SW480 (cell line): ENCODE results near the gene LAMA5.

Experiments
- DNase-seq: peaks from one replicate; pipeline ENCODE4 v3.0.0-alpha.2; 2016; ENCODE audit warnings: low spot score

The LAMA5 gene

DNA sequence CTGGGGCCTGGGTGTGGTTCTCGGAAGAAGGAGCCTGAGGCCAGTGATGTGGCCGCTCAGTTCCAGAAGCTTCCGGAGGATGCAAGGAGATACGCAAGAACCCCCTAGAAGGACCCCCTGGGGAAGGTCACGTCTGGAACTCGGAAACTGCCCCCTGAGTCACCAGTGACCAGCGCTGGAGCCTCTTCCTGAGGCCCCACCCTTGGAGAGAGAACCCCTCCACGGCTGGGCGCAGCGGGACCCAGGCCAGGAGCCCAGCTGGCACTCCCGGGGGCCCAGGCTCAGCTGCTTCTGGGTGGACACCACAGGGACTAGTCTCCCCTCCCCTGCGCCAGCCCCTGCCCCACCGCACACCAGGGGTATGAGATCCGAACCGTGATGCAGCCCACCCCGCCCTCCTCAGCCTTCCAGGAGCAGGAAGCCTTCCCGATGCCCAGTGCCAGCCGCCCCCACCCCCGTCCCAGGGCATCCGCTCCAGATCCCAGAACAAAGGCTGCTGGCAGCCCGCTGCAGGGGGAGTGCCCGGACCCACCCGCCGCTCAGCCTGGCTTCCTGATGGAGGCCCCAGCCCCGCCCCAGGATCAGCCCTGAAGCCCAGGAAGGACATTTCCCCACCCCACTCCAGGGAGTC, 7.5 kb downstream of the LAMA5 start:
- peak; percentile 94 for DNase-seq

DNA sequence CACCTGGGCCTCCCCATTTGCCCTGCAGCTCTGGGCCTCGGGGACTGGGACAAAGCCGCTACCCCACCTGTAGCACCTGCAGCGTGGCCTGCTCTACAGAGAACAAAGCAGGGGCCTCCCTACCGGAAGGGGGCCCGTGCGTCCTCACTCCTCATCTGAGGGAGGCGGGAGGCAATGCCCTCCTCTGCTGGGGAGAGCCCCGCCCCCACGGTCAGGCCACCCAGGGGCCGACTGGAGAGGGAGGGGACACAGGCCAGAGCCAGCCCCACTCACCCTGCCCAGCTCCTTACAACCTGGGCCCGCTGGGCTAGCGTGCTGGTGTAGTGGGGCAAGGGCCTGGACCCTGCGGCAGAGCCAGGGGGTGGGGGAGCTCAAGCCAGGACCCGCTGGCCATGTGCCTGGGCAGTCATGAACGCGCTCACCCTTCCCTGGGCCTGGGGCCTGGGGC, 8.0 kb downstream of the LAMA5 start:
- DNase-seq = peak; percentile 98

GRCh38 chr20:62358171-62359042, 8.7 kb downstream of the LAMA5 start:
- DNase-seq = peak; percentile 85

DNA sequence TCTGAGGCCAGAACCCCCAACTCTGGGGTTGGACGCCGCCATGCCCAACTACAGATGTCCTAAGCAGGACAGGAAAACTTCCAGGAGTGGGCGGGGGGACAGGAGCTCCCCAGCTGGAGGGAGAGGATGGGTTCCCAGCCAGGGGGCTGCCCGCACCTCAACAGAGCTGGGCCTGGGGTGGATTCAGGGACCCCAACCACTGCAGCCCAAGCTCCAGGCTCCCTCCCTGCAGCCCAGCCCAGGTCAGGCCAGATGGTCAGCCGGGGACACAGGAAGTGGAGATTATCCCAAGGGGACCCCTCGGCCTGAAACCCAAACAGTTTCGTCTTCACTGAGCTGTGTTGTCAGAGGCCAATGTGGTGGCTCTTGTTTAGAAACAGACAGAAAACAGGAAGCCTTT, 9.4 kb downstream of the LAMA5 start:
- DNase-seq = no peak

DNA sequence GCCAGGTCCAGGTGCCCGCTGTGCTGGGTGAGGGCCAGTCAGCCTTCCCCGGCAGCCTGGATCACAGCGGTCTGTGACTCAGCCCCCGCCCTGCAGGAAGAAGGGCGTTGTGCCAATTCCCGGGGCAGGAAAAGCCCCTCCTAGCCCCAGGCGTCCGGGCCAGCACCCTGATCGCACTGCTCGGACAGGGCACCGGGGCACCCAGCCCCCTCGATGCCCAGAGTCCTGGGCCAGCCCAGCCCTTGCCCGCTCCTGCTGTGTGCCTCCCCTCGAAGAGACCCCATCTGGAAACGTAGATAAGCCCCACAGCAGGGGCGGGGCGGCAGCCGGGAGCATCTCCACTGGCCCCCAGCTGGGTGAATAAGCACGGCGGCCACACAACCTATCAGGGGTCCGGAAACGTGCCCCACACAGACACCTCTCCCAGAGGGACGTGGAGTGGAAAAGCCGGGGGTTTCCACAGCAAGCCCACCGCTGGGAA, 9.9 kb downstream of the LAMA5 start:
- peak; percentile 74 for DNase-seq

GRCh38 chr20:62356589-62357186, 10.4 kb downstream of the LAMA5 start:
- DNase-seq = no peak

DNA sequence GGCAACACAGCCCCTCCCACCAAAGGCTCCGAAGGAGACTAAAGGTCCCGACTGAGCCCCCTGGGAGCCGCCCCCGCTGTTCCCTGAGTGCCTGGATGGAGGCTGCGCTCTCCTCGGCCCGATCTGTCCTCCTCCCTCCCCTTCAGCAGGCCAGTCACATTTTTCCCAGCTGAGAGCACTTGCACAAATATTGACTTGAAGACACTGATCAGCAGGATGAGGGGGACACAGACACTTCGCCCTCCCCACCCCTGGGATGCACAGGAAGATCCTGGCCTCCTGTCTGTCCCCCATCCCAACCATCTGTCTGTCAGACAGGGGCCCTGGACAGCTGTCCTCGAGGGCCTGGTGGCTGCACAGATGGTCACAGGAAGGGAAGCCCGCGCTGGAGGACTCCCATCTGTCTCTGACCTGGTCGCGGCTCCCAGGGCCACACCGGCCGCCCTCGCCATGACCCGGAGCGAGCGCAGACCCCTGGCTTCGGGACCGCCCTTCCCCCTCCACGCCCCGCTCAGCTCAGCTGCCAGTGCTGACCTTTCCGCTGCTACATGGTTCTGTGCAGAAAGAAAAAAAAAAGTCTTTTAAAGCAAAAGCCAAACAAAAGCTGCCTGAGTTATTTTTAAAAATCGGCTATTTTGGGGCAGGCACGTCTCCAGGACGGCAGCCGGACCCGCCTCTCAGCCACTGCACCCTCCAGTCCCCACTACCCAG, 11.1 kb downstream of the LAMA5 start:
- DNase-seq = no peak

GRCh38 chr20:62355516-62355877, 11.6 kb downstream of the LAMA5 start:
- peak; percentile 60 for DNase-seq

- DNase-seq = no peak
These were observed 12.2 kb downstream of the LAMA5 start for GRCh38 chr20:62354811-62355341.

DNA sequence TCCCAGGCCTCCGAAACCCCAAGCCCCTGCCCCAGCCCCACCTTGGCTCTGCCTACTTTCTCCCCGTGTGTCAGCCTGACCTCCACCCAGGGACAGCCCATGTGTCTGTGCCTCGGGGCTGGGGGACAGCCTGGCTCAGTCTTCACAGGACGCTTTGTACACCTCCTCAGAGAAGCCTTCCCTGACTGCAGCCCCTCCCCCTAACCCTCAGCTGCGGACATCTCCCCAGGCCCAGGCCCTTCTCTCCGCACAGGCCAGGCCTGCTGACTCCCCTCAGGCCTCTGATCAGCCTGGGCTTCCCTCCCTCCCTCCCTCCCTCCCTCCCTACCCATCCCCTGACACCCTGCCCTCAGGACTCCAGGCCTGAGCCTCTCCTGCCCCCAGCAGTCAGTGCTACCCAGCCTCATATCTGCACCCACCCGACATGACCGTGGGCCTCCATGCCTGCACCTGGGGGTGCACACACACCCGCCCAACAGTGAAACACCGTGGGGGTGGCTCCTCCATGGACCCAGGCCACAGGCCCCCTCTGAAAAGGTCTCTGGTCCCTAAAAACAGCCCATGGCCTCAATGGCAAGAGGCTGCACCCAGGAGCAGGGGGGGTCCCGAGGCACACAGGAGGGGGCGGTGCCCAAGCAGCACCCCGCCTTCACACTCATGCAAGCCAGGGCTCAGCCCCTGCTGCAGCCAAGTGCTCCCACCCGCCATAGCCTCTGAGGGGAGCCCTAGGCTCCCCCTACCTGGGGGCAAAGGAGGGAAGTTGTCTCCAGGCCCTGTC, 12.9 kb downstream of the LAMA5 start:
- DNase-seq = no peak

- no peak for DNase-seq
These were observed 13.7 kb downstream of the LAMA5 start for GRCh38 chr20:62353289-62354030.

DNA sequence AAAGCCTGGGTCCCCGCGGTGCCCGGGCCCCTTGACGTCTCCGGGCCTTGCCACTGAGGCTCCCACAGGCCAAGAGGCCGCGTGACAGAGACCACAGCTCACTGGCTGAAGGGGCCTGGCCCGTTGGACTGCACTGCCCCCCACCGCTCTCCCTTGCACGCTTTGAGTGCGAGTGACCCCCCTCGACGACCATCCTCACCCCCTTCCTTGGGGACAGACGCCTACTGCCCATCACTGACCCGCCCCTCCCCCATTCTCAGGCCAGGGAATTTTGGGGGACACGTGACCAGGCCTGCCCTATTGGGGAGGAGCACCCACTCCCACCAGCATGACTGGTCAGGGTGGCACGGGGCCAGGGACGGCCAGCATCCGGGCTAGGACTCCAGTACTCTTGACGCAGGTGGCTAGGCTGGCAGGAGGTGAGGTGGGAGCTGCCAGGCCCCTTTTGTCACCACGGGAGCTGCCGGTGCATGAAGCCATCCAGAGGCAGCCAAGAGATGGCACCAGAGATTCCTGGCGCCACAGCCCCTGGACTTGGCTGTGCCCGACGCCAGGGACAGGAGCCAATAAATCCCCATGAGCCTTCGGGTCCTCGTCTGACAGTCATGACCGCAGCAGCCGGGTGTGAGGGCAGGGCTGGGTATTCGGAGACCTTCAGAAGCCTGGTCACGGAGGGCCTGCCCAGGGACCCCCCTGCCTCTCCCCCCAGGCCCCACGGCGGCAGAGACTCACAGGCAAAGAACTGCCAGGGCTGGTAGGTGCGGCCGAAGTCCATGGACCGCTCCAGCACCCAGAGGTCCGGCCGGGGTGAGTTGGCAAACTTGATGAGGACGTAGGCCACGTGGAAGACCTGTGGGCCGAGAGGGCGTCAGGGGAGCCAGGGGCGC, 14.5 kb downstream of the LAMA5 start:
- no peak for DNase-seq

GRCh38 chr20:62351469-62352401, 15.4 kb downstream of the LAMA5 start:
- DNase-seq = no peak

DNA sequence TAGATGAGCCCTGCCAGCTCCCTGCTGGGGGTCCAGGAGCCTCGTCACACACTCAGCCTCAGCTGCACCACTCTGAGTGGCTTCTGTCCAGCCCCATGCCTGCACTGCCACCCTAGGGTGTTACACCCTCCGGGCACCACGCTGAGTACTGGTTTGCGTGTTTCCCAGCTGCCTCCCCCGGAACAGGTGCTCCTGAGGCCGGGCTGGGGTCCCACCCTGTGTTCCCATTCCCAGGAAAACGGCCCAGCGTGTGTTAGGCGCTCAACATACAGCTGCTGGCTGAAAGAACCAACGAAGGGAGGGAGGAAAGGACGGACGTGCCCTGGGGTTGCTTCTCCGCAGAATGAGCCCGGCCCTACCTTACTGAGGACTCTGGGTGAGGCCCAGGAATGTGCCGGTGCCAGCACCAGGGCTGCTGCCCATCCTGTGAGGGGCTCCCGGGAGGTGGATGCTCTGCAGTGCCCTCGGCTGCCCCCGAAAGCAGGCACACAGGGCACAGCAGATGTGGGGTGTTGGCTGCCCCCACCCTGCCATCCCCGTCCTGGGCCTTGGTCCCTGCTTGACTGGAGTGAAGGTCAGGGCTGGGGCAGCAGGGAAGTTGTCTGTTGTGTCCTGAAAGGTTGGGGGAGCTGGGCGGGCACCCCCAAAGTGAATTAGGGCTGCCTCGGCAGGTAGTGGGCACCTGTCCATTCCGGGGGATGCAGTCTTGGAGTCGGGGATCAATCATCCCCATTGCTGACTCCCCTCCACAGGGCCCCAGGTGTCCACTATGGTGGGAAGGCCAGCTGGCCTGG, 16.3 kb downstream of the LAMA5 start:
- peak; percentile 55 for DNase-seq

GRCh38 chr20:62350098-62350628, 16.9 kb downstream of the LAMA5 start:
- DNase-seq = peak; percentile 98

- no peak for DNase-seq
These were observed 17.5 kb downstream of the LAMA5 start for GRCh38 chr20:62349556-62350097.

DNA sequence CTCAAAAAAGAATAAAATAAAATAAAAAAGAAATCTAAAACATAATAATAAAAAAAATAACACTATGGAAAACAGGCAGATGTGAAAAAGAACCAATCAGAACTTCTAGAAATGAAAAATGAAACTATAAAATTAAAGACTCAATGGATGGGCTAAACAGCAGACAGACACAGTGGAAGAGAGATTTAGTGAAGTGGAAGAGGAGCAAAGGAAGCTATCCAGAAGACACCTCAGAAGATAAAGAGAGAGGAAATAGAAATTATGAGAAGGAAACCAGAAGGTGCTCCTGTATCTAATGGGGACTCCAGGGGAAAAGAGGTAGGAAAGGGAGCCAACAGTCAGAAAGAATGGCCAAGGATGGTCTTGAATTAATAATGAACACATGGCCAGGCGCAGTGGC, 18.5 kb downstream of the LAMA5 start:
- DNase-seq = no peak
